Activated T-cell treated with anti-CD3 and anti-CD28 coated beads, Interleukin-2, amount 50 U/mL, for 72 hours (primary cell): ENCODE data around the gene ATXN10. TPM values are rescaled to one million over a fixed set of nuclear protein-coding genes. Genes with fewer than 3 reads are reported as not detected.
A peak's percentile ranks its signal among the peaks of the same experiment; 100 is the strongest.

Source experiments
- ATAC-seq, 2 donors: fragments of 150-1000 bp; cut with Tn5 transposase; replicated peaks in 1 of 2; 2 replicates each; pipeline ENCODE4 v1.10.0; 2021; ENCODE audit warnings: moderate library complexity in 2 of 2, mild to moderate bottlenecking in 1 of 2
- DNase-seq, 2 donors: peaks; one replicate each; pipeline ENCODE4 v3.0.0; 2021 to 2022; ENCODE audit warnings: mixed read lengths in 1 of 2
- H3K27ac Mint-ChIP-seq: one replicate; pipeline ENCODE4 v1.8.0; 2022; ENCODE audit warnings: mild to moderate bottlenecking, moderate library complexity, mixed read lengths
- H3K27me3 Mint-ChIP-seq: one replicate; pipeline ENCODE4 v1.8.0; 2022; ENCODE audit warnings: low read depth, mixed read lengths
- H3K36me3 Mint-ChIP-seq, 2 donors: one replicate each; pipeline ENCODE4 v1.8.0; 2022; ENCODE audit warnings: mixed read lengths in 2 of 2, mild to moderate bottlenecking in 1 of 2; ENCODE audit not compliant: insufficient read depth in 2 of 2
- H3K4me1 Mint-ChIP-seq: one replicate; pipeline ENCODE4 v1.8.0; 2022; ENCODE audit warnings: low read depth, mixed read lengths
- H3K4me3 Mint-ChIP-seq, 2 donors: one replicate each; pipeline ENCODE4 v1.8.0; 2022; ENCODE audit warnings: mild to moderate bottlenecking in 2 of 2, mixed read lengths in 2 of 2, moderate library complexity in 2 of 2
- H3K9me3 Mint-ChIP-seq, 2 donors: one replicate each; pipeline ENCODE4 v1.8.0; 2022; ENCODE audit warnings: mixed read lengths in 2 of 2
- total RNA-seq, 2 donors: library from RNA; stranded (reverse); gene quantifications; one replicate each; pipeline ENCODE4 v1.2.3, GENCODE V29; 2022

ATXN10 gene
- total RNA-seq, 2 donors from 2014 or later, result 88.7 to 93.9 TPM

DNA sequence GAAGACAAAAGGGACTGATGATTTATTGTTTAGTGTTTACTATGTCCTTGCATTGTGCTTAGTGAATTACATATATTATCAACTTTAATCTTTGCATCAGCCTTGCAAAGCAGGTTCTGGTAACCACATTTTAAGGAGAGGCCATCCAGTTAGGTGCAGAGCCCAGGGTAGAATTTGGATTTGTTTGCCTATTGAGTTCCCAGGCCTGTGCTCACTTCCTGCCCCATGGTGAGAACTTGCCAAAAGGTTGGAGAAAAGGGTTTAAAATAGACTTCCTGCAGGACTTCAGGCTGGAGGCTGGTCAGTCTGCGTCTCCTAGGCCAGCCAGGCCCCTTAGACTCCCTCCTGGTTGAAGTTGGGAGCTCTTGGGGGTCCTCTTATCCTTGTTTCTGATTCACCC, 72.1 kb downstream of the ATXN10 start:
- DNase-seq (no peak), ATAC-seq (no peak)
- peaks cover 6% of the 10 kb centered on the region for H3K4me1 Mint-ChIP-seq
- H3K4me3 Mint-ChIP-seq, result no peak overlapping the region
- H3K36me3 Mint-ChIP-seq, result peaks cover 7 to 27% of the 10 kb centered on the region in 2 donors
- no peak overlapping the region for H3K27ac Mint-ChIP-seq
- no peaks in the 10 kb centered on the region for H3K9me3 Mint-ChIP-seq
- no peaks in the 10 kb centered on the region for H3K27me3 Mint-ChIP-seq

GRCh38 chr22:45744442-45744841, 72.8 kb downstream of the ATXN10 start:
- no peak for DNase-seq
- Mint-ChIP-seq H3K36me3 (peaks cover 7 to 24% of the 10 kb centered on the region in 2 donors), H3K4me1 (peaks cover 4% of the 10 kb centered on the region), H3K27ac (no peak overlapping the region), H3K4me3 (no peak overlapping the region), H3K27me3 (no peaks in the 10 kb centered on the region), H3K9me3 (no peaks in the 10 kb centered on the region)
- ATAC-seq, result no peak

- H3K27ac Mint-ChIP-seq, result no peak overlapping the region
- H3K36me3 Mint-ChIP-seq, result no peaks in the 10 kb centered on the region
- no peak for DNase-seq
- H3K4me3 Mint-ChIP-seq, result no peak overlapping the region
- H3K27me3 Mint-ChIP-seq, result no peaks in the 10 kb centered on the region
- ATAC-seq, result no peak
- no peaks in the 10 kb centered on the region for H3K9me3 Mint-ChIP-seq
- peaks cover 5% of the 10 kb centered on the region for H3K4me1 Mint-ChIP-seq
These were observed 79.0 kb downstream of the ATXN10 start for GRCh38 chr22:45750626-45751025.

DNA sequence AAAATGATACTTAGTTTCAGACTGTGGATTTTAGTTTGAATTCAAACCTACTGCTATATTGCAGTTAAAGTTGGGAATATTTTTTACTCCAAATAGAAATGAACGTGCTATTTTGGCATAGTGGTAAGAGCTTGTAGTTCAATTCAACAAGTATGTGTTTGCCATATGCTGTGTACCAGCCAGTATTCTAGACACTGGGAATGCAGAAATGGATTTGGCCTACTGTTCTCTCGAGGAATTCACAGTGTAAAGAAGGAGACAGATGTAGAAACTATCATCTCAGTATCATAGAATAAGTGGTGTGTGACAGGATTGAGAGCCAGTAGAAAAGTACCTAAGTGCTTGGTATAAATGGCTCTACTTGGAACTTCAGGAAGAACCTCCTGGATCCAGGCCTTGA, 80.4 kb downstream of the ATXN10 start:
- Mint-ChIP-seq H3K9me3 (no peaks in the 10 kb centered on the region), H3K36me3 (peaks cover 0 to 2% of the 10 kb centered on the region in 2 donors), H3K27ac (no peak overlapping the region), H3K27me3 (no peaks in the 10 kb centered on the region), H3K4me1 (peaks cover 5% of the 10 kb centered on the region), H3K4me3 (no peak overlapping the region)
- ATAC-seq, result no peak
- no peak for DNase-seq

DNA sequence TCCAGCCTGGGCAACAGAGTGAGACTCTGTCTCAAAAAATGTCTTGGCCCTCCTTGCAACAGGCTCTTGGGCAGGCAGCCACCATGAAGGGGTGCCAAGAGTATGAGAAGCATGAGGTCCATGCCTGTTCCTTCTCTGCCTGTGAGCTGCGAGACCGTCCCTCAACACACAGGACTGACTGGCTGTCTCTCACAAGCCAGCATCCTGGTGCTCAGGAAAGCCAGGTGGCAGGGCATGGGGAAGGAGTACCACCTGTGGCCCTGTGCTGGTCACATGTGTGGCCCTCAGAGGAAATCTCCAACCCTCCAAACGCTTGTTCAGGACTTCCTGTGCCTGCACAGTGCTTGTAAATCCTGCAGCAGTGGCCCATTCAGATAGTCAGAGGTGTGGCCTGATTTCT, 83.2 kb downstream of the ATXN10 start:
- H3K27me3 Mint-ChIP-seq, result no peaks in the 10 kb centered on the region
- H3K9me3 Mint-ChIP-seq, result no peaks in the 10 kb centered on the region
- DNase-seq (no peak), ATAC-seq (no peak)
- H3K4me3 Mint-ChIP-seq, result no peak overlapping the region
- H3K27ac Mint-ChIP-seq, result no peak overlapping the region
- peaks cover 0 to 2% of the 10 kb centered on the region in 2 donors for H3K36me3 Mint-ChIP-seq
- H3K4me1 Mint-ChIP-seq, result peaks cover 5% of the 10 kb centered on the region

GRCh38 chr22:45756558-45756957, 84.9 kb downstream of the ATXN10 start:
- H3K27me3 Mint-ChIP-seq, result no peaks in the 10 kb centered on the region
- no peak overlapping the region for H3K4me3 Mint-ChIP-seq
- peaks cover 8% of the 10 kb centered on the region for H3K4me1 Mint-ChIP-seq
- H3K9me3 Mint-ChIP-seq, result no peaks in the 10 kb centered on the region
- no peak overlapping the region for H3K27ac Mint-ChIP-seq
- no peak for DNase-seq
- ATAC-seq, result no peak
- H3K36me3 Mint-ChIP-seq, result peaks cover 0 to 2% of the 10 kb centered on the region in 2 donors

DNA sequence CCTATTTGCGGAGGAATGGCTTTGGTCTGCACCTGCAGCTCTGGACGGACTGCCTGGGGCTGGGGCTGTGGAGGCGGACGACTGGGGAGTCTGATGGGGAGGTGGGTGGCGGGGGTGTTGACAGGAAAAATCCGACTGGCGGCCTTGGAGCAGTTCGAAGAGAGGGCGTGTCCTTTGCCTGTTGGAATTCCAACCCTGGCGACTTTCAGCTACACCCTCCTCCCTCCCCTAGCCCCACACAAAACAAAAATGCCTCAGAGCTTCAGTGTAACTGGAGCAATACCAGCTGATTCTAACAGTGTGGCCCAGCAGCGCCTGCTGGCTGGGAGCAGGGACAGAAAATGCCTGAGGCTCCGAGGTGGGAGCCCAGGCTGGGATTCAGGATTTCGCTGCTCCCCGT, 85.4 kb downstream of the ATXN10 start:
- no peaks in the 10 kb centered on the region for H3K27me3 Mint-ChIP-seq
- no peak for ATAC-seq
- peaks cover 0 to 2% of the 10 kb centered on the region in 2 donors for H3K36me3 Mint-ChIP-seq
- H3K9me3 Mint-ChIP-seq, result no peaks in the 10 kb centered on the region
- H3K4me1 Mint-ChIP-seq, result peaks cover 8% of the 10 kb centered on the region
- no peak overlapping the region for H3K27ac Mint-ChIP-seq
- DNase-seq, result no peak
- H3K4me3 Mint-ChIP-seq, result no peak overlapping the region

- H3K4me3 Mint-ChIP-seq, result no peak overlapping the region
- peaks cover 5% of the 10 kb centered on the region for H3K4me1 Mint-ChIP-seq
- DNase-seq, result no peak
- H3K27me3 Mint-ChIP-seq, result no peaks in the 10 kb centered on the region
- no peaks in the 10 kb centered on the region for H3K9me3 Mint-ChIP-seq
- H3K36me3 Mint-ChIP-seq, result peaks cover 0 to 2% of the 10 kb centered on the region in 2 donors
- no peak overlapping the region for H3K27ac Mint-ChIP-seq
- no peak for ATAC-seq
These were observed 86.3 kb downstream of the ATXN10 start for GRCh38 chr22:45757936-45758335.

DNA sequence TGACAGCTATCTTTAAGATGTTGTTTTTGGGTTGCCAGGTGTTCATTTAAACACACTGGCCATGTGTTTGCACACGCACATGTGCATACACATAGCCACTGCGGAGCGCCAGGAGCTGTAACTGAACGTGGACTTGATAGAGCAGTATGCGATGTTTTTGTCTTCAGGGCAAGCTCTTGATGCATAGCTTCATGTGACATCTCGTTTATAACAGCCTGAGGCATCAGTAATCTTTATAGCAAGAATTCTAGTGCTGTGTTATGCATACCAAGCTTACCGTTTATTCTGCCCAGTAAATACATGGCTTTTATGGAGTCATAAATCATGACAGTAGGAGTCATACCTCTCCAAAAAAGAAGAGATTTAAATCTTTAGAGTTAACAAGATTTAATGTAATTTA, 87.0 kb downstream of the ATXN10 start:
- Mint-ChIP-seq H3K27ac (no peak overlapping the region), H3K9me3 (no peaks in the 10 kb centered on the region), H3K27me3 (no peaks in the 10 kb centered on the region), H3K4me3 (no peak overlapping the region), H3K36me3 (peaks cover 0 to 2% of the 10 kb centered on the region in 2 donors), H3K4me1 (peaks cover 3% of the 10 kb centered on the region)
- no peak for DNase-seq
- ATAC-seq, result no peak

- Mint-ChIP-seq H3K4me3 (no peak overlapping the region), H3K27ac (no peak overlapping the region), H3K27me3 (no peaks in the 10 kb centered on the region), H3K4me1 (peaks cover 9% of the 10 kb centered on the region), H3K36me3 (peaks cover 0 to 2% of the 10 kb centered on the region in 2 donors), H3K9me3 (no peaks in the 10 kb centered on the region)
- DNase-seq (no peak), ATAC-seq (no peak)
These were observed 89.0 kb downstream of the ATXN10 start for GRCh38 chr22:45760682-45761081.

- no peak overlapping the region for H3K27ac Mint-ChIP-seq
- no peak for ATAC-seq
- H3K36me3 Mint-ChIP-seq, result peaks cover 0 to 3% of the 10 kb centered on the region in 2 donors
- H3K4me3 Mint-ChIP-seq, result no peak overlapping the region
- H3K9me3 Mint-ChIP-seq, result no peaks in the 10 kb centered on the region
- no peak for DNase-seq
- H3K4me1 Mint-ChIP-seq, result peaks cover 9% of the 10 kb centered on the region
- no peaks in the 10 kb centered on the region for H3K27me3 Mint-ChIP-seq
These were observed 91.1 kb downstream of the ATXN10 start for GRCh38 chr22:45762545-45763235.

- ATAC-seq, result no peak
- no peak overlapping the region for H3K4me3 Mint-ChIP-seq
These were observed 91.6 kb downstream of the ATXN10 start for GRCh38 chr22:45763236-45763624.

GRCh38 chr22:45768490-45768889, 96.9 kb downstream of the ATXN10 start:
- H3K27me3 Mint-ChIP-seq, result no peaks in the 10 kb centered on the region
- peaks cover 31% of the 10 kb centered on the region for H3K4me1 Mint-ChIP-seq
- H3K4me3 Mint-ChIP-seq, result no peak overlapping the region
- peaks cover 0 to 3% of the 10 kb centered on the region in 2 donors for H3K9me3 Mint-ChIP-seq
- DNase-seq (no peak), ATAC-seq (no peak)
- peaks cover 5 to 17% of the 10 kb centered on the region in 2 donors for H3K36me3 Mint-ChIP-seq
- peak overlapping the region; percentile 40 for H3K27ac Mint-ChIP-seq

More at GRCh38 chr22:45763236-45763624, 91.6 kb downstream of the ATXN10 start:
- no peak overlapping the region for H3K27ac Mint-ChIP-seq
- peaks cover 0 to 5% of the 10 kb centered on the region in 2 donors for H3K36me3 Mint-ChIP-seq
- no peak for DNase-seq
- H3K9me3 Mint-ChIP-seq, result no peaks in the 10 kb centered on the region
- H3K4me1 Mint-ChIP-seq, result peaks cover 9% of the 10 kb centered on the region
- H3K27me3 Mint-ChIP-seq, result no peaks in the 10 kb centered on the region
